HEK293T (cell line): ENCODE measurements around the gene RPL13A.

ENCODE experiments used
- CTCF ChIA-PET: fragments of 350-600 bp; formaldehyde crosslinking; extraction: SDS; loops from one replicate; lab custom pipeline; 2021; ENCODE audit warnings: antibody characterized with exemption, inconsistent platforms; lab: Yijun Ruan, JAX
- POLR2A ChIA-PET: fragments of 350-600 bp; formaldehyde crosslinking; extraction: SDS; loops from one replicate; lab custom pipeline; 2020; ENCODE audit warnings: antibody characterized with exemption, inconsistent platforms; lab: Yijun Ruan, JAX
- DNase-seq: peaks from one replicate; pipeline ENCODE4 v3.0.0; 2012; ENCODE audit warnings: mixed read lengths; ENCODE audit errors: extremely low spot score
- ARNT ChIP-seq: fragments of 450-650 bp; IDR thresholded peaks from 2 replicates; pipeline ENCODE4 v1.6.1; 2017; ENCODE audit warnings: mild to moderate bottlenecking
- BHLHE40 ChIP-seq: fragments of 450-650 bp; IDR thresholded peaks from 2 replicates; pipeline ENCODE4 v1.6.1; 2016; ENCODE audit warnings: mild to moderate bottlenecking, moderate library complexity, borderline replicate concordance
- CTBP1 ChIP-seq: fragments of 450-650 bp; IDR thresholded peaks from 2 replicates; pipeline ENCODE4 v1.6.1; 2016; ENCODE audit warnings: borderline replicate concordance
- ELF4 ChIP-seq: fragments of 450-650 bp; IDR thresholded peaks from 2 replicates; pipeline ENCODE4 v1.6.1; 2017; ENCODE audit warnings: antibody characterized with exemption
- FOXA1 ChIP-seq: fragments of 450-650 bp; IDR thresholded peaks from 2 replicates; pipeline ENCODE4 v1.6.1; 2016; ENCODE audit warnings: mild to moderate bottlenecking
- FOXK2 ChIP-seq: fragments of 450-650 bp; IDR thresholded peaks from 2 replicates; pipeline ENCODE4 v1.6.1; 2016; ENCODE audit warnings: mild to moderate bottlenecking
- FOXM1 ChIP-seq: fragments of 450-650 bp; IDR thresholded peaks from 2 replicates; pipeline ENCODE4 v1.6.1; 2017; ENCODE audit warnings: mild to moderate bottlenecking, borderline replicate concordance
- HDGF ChIP-seq: fragments of 450-650 bp; IDR thresholded peaks from 2 replicates; pipeline ENCODE4 v1.6.1; 2017; ENCODE audit warnings: antibody characterized with exemption, borderline replicate concordance
- L3MBTL2 ChIP-seq: fragments of 450-650 bp; conservative IDR thresholded peaks from 2 replicates; pipeline ENCODE4 v1.6.1; 2016; ENCODE audit warnings: mild to moderate bottlenecking
- LEF1 ChIP-seq: fragments of 450-650 bp; IDR thresholded peaks from 2 replicates; pipeline ENCODE4 v1.6.1; 2017; ENCODE audit warnings: mild to moderate bottlenecking, borderline replicate concordance
- NFRKB ChIP-seq: fragments of 450-650 bp; IDR thresholded peaks from 2 replicates; pipeline ENCODE4 v1.6.1; 2016; ENCODE audit warnings: mild to moderate bottlenecking, moderate library complexity
- SP1 ChIP-seq: fragments of 450-650 bp; IDR thresholded peaks from 2 replicates; pipeline ENCODE4 v1.6.1; 2017
- SUZ12 ChIP-seq: fragments of 450-650 bp; IDR thresholded peaks from 2 replicates; pipeline ENCODE4 v1.6.1; 2016; ENCODE audit warnings: mild to moderate bottlenecking
- TARDBP ChIP-seq: fragments of 450-650 bp; IDR thresholded peaks from 2 replicates; pipeline ENCODE4 v1.6.1; 2016
- ZNF384 ChIP-seq: fragments of 450-650 bp; IDR thresholded peaks from 2 replicates; pipeline ENCODE4 v1.6.1; 2016
- TF ChIP-seq, protein P1 (sequence below): fragments of 450-650 bp; IDR thresholded peaks from 2 replicates; pipeline ENCODE4 v1.6.1; 2016

Gene RPL13A

DNA sequence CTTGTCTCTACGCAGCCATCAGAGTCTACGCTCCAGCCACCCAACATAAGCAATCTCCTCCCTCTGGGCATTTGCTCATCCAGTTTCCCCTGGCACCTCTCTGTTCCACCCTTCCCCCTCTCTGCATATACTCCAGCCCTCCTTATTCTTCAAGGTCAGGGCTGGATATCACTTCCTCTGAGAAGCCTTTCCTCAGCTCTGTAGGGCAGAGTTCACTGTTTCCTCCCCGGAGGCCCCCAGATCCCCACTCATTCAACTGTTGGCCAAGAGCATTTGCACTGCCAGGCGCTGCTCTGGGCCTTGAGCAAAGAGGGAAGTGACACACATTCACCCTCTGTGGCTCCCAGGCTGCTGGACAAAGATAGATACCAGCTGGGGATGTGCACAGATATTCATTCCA, 28.4 kb downstream of the RPL13A start:
- POLR2A ChIA-PET = no interaction called here
- TF ChIP-seq FOXK2 (no peak), LEF1 (no peak)
- no peak for DNase-seq
- CTCF ChIA-PET = interaction anchor here (0.7 kb wide), 1 partner anchor 23 kb away, joined by 3 read pairs; no protein-coding TSS in a partner anchor

GRCh38 chr19:49518033-49518432, 30.6 kb downstream of the RPL13A start:
- TF ChIP-seq NFRKB (no peak), FOXA1 (no peak), ARNT (no peak), LEF1 (no peak), ZNF384 (no peak), FOXM1 (no peak), HDGF (no peak), L3MBTL2 (no peak), ELF4 (no peak), SUZ12 (no peak), BHLHE40 (no peak), SP1 (no peak)
- TF ChIP-seq, protein P1, sequence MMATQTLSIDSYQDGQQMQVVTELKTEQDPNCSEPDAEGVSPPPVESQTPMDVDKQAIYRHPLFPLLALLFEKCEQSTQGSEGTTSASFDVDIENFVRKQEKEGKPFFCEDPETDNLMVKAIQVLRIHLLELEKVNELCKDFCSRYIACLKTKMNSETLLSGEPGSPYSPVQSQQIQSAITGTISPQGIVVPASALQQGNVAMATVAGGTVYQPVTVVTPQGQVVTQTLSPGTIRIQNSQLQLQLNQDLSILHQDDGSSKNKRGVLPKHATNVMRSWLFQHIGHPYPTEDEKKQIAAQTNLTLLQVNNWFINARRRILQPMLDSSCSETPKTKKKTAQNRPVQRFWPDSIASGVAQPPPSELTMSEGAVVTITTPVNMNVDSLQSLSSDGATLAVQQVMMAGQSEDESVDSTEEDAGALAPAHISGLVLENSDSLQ = no peak
- ChIA-PET POLR2A (no interaction called here), CTCF (no interaction called here)
- no peak for DNase-seq

- CTCF ChIA-PET = no interaction called here
- no peak for DNase-seq
- TF ChIP-seq BHLHE40 (no peak), L3MBTL2 (no peak), NFRKB (no peak), ZNF384 (no peak), SUZ12 (no peak), LEF1 (no peak), FOXK2 (no peak), FOXA1 (no peak), ARNT (no peak), ELF4 (no peak), HDGF (no peak), FOXM1 (no peak), SP1 (no peak)
- TF ChIP-seq, protein P1 = no peak
- POLR2A ChIA-PET = no interaction called here
These were observed 33.4 kb downstream of the RPL13A start for GRCh38 chr19:49520705-49521319.

- no peak for TF ChIP-seq TARDBP
- no peak for TF ChIP-seq SUZ12
- TF ChIP-seq, protein P1 = no peak
- TF ChIP-seq BHLHE40 = no peak
- TF ChIP-seq CTBP1 = no peak
- no peak for TF ChIP-seq SP1
- no peak for TF ChIP-seq LEF1
- TF ChIP-seq NFRKB = no peak
- no peak for TF ChIP-seq L3MBTL2
- no peak for TF ChIP-seq FOXM1
- TF ChIP-seq FOXK2 = no peak
- TF ChIP-seq HDGF = no peak
- TF ChIP-seq FOXA1 = no peak
- no peak for TF ChIP-seq ZNF384
- CTCF ChIA-PET = no interaction called here
- no peak for DNase-seq
- POLR2A ChIA-PET = no interaction called here
These were observed 37.5 kb downstream of the RPL13A start for GRCh38 chr19:49524812-49525455.

- DNase-seq = no peak
- POLR2A ChIA-PET = no interaction called here
- CTCF ChIA-PET = no interaction called here
- TF ChIP-seq ARNT = no peak
- TF ChIP-seq BHLHE40 = no peak
- no peak for TF ChIP-seq HDGF
- TF ChIP-seq NFRKB = no peak
- TF ChIP-seq, protein P1 = no peak
- no peak for TF ChIP-seq SUZ12
- no peak for TF ChIP-seq ELF4
These were observed 40.9 kb downstream of the RPL13A start for GRCh38 chr19:49528211-49528771.
